GM19351 (cell line): ENCODE measurements around the gene RALGPS1.

Experiments
- ATAC-seq: cut with Tn5 transposase; IDR thresholded peaks from one replicate; pipeline ENCODE4 v1.9.1; 2021; ENCODE audit warnings: mild to moderate bottlenecking, moderate library complexity; ENCODE audit not compliant: unreplicated experiment

The RALGPS1 gene

DNA sequence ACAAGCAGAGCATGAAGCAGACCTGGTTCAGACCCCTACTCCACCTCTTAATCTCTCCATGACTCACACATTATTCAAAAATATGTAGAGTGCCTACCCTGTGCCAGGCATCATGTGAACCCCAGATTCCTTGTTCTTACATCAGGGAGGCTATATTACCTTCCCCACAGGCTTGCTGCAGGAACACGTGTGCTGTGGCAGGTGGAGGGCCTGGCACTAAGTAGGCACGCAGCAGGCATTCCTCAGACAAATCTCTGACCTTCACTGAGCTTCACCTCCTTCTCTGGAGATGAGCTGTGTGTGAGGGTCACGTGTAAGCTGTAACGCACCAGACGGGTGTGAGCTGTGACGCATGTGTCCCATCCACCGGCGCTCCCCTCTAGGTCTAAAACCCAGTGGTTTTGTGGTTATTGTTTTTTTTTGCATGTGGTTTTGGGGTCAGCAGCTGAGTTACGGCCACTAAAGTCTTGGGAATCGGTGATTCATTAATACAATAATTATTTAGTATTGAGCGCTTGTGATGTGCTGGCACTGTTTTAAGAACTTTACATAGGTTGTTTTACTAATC is 177.5 kb downstream of the RALGPS1 start:
- no peak for ATAC-seq

DNA sequence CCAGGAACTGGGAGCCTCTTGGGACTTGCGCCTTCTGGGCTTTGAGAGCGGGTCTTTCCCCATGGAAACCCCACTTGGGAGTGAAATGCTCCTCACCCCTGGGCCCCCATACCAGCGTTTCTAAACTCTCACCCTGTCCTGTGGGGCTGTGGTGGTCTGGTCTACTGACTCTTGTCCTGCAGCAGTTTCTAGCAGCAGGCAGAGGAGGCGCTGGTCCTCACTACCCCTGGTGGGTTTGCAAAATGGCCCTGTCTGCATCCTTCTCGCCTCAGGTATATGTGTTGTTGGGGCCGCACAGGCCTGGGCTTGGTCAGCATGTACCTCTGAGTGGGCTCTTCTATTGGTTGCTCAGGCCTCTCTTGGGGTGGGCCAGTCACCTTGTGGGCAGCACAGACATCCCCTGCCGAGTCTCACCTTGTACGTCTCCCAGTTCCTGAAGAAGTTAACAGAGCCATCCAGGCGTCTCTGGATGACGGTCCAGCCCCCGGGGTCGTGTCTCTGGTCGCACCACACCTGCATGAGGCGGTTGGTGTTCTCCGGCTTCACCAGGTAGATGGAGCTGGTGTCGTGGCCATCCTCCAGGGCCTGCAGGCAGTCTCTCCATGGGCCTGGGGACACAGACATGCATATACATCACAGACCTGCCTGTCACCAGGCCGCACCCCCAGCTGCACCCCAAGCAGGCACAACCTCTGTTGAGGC is 178.9 kb downstream of the RALGPS1 start:
- ATAC-seq = no peak

DNA sequence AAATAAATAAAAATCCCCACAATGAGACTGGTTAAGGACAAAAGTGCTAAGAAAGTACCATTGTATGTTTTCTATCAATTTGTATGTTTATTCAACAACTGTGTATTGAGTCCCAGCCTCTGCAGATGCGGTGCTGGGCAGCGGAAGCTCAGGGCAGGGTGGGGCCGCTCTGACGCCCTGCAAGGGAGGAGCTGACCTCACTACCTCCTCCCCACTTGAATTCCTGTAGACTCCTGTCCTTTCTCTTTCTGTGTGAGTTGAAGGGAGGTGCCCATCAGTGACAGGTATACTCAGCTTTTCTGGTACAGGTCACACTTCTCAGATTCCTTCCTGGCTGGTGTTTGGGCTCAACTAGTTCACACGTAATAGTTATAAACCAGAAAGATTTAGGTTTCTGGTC is 180.8 kb downstream of the RALGPS1 start:
- ATAC-seq = no peak

DNA sequence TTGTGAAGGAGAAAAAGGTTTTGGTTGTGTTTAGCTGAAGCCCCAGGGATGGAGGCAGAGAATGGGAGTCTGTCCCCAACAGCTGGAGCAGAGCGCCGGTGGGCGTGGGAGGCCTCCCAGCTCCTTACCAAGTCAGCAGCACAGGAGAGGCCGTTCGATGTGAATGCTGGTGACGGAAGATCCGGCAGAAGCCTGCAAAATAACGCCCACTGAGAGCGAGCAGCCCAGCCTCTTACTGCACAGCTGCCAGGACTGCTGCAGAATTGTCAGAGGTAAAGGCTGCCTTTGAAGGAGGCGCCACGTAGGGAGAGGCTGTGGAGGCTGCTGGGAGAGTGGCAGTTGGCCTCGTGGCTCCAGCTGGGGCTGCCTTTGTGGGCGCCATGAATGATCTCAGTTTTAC is 181.6 kb downstream of the RALGPS1 start:
- no peak for ATAC-seq

DNA sequence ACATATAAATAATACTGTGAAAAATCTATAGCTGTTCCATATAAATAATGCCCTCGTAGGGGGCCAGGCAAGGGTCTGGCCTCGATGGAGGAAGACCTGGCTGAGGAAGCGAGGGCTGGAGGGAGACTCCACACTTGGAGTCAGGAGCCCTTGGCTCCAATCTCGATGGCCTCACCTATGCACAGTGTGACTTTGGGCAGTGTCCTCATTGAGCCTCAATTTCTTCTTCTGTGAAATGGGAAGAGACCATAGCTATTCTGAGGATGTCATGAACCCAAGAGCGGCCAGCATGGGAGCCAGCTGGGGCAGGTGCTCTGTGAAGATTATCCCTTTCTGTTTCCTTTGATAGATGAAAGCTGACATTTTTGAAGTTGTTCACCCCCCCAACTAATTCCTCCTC is 183.1 kb downstream of the RALGPS1 start:
- no peak for ATAC-seq

DNA sequence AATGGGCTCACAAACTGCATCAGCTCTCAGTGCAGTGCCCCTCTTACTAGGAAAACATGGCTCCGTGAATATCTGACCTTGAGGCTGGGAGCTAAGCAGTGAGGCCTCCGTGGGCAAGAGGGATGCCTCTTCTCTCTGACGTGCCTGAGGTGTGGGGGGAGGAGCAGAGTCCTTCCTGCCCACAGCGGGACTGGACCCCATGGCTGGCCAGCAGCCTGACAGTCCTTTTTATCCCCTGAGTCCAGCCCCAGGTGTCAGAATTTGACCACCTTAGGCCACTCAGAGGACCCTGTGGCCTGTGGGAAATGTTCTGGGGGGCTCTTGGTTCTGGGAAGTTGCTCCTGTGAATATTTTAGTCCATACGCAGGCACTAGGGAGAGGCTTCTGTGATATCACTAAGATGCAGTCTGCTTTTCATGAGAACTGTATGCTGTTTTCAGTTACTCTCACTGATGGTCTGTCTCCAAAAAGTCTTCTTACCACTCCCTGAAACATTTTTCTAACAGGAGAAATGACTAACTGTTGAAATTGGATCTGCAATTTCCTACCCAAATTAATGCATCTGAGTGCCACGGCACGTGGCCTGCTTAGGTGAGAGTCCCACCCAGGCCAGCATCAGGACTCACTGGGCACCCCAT is 184.5 kb downstream of the RALGPS1 start:
- no peak for ATAC-seq

DNA sequence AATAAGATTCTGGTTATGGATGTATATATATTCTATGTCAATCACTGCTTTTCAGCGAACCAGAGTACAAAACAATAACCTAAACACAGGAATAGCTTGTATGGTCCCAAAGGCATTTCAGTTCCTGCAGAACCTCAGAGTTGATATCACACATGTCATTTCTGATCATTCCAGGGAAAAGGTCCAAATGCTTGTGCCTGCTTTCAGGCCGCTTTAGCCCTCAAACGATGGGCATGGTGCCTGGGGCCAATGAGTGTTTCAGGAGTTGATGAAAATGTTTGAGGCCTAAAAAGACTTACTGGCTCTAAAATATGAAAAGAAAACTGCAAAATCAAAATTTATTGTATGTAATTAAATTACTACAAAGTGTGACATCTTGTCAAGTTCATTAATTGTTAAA is 185.1 kb downstream of the RALGPS1 start:
- no peak for ATAC-seq

DNA sequence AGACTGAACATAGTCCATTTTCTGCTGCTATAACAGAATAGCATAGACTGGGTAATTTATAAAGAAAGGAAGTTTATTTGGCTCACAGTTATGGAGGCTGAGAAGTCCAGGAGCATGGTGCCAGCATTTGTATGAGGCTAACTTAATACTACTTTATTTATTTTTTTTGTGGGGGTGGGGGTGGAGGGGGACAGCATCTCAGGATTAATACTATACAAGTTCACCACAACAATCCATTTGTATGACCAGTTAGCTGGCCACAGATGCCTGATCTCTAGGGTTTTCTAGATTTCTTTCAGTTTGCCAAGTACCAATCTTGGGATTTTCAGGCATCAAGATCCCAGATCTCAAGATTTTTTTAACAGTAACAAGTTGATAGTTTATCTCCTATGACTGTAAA is 187.6 kb downstream of the RALGPS1 start:
- no peak for ATAC-seq

DNA sequence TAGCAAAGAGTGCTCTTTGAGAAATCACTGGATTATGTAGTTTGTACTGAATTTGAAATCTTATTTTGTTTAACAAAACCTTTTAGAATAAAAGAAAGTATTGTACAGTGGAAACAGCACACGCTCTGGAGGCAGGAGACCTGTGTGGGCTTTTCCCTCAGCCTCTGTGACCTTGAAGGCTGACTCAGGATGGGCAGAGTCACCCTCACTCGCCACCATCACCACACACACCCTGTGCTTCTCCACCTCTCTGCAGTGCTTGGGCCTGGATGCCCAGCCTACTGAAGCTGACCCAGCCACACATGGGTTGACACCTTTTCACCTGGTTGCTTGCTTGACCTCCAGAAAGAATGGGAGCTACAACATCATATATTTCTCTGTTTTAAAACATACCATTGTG is 188.2 kb downstream of the RALGPS1 start:
- no peak for ATAC-seq

DNA sequence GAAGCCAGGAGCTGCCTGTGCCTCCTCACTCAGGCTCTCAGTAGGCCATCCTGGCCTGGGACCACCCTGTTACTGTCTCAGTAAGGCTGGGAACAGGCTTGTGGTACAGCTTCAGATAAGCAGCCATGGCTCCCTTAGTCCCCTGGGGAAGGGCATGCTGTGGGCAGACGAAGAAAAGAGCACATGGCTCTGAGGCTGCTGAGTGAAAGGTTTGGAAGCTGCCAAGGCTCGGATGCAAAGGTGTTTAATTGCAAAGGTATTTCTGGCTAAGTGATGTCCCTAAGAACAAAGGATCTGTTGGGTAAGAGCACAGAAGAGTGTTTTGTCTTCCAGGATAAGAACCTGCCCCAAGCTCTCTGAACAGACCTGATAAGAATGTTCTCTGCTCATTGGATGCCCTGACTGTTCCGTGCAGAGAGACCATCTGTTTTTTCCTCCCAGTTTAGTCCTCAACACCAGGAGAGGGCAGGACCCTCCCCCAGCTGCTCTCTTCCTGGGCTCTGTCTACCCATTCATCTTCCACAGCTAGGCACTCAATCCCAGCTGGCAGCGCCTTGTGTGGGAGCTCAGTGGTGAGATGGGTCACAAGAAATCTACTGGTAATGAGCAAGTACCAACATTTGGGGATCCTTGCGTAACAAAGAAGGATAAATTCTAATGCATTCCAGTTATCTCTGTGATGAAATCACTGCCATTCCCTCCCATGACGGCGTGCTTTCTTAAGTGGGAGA is 190.2 kb downstream of the RALGPS1 start:
- no peak for ATAC-seq

DNA sequence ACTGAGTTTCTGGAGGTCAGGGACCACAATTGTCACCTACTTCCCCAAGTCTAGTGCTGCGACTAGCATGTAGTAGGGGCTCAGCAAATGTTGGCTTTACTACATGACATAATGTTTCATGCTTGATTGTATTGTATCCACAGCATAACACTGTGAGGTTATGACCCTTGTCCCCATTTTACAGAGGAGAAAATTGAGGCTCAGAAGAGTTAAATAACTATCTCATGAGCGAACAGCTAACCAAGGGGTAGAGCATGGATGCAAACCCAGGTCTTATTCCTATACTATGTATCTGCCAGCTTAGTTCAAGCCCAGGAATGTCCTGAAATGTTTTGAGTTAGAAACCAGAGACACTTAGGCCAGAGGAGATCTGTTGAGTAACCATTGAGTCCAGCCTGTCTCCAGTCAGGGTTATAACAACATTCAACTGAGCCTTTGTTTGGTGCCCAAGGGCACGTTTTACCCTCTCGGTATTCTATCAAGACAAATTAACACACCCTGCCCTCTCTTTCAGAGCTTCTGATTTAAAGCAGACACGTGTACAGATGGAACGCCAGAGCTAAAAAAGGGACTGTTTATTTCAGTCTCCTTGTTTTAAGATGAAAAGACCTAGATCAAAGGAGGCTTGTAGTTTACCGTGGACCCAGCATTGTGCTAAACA is 191.4 kb downstream of the RALGPS1 start:
- no peak for ATAC-seq

DNA sequence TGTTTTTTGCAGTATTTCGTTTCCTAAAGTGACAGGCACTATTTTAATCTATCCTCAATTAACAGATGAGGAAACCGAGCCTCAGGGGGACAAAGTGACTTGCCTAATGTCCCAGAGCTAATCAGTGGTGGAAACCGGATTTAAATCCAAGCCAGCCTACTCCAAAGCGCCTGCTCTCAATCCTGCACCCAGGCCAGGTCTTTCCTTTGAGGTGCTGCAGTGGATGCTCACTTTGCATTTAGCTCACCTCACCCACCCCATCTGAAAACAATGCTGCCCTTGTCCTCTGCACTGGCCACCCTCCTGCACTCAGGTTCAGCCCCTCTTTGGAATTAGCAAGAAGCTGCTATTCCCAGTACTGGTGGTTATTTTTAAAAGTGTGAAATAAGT is 191.9 kb downstream of the RALGPS1 start:
- no peak for ATAC-seq

DNA sequence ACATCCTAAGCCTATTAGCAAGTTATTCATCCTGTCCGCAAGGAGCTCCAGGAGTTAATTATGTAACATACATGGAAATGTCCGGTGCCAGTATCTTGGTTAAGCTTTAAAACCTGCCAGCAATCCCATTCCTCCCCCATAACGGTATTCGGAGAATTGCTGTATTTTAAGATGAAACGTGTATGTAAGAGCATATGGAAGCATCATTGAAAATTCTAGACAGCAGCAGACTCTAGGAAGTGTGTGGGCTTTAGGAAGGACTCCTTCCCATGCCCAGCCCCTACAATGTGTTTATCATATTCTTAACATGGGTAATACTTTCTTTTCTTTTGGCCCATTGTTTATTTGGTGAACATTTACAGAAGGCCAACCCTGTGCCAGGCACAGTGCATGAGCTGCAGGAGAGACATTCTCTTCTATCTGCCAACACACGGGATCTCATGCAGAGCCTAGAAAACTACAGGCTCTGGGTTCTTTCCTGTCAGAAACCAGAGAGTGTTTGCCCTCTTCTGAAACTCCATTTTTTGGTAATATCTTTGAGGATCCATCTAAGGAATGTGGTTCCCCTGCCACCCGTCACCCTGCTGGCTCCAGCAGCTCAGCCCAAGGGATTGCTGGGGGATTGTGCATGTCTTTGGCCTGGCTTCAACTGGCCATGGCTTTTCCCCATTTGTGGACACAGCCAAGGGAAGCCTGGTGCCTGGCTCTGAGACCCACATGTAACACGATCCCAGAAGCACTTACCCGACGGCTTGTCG is 192.8 kb downstream of the RALGPS1 start:
- no peak for ATAC-seq

DNA sequence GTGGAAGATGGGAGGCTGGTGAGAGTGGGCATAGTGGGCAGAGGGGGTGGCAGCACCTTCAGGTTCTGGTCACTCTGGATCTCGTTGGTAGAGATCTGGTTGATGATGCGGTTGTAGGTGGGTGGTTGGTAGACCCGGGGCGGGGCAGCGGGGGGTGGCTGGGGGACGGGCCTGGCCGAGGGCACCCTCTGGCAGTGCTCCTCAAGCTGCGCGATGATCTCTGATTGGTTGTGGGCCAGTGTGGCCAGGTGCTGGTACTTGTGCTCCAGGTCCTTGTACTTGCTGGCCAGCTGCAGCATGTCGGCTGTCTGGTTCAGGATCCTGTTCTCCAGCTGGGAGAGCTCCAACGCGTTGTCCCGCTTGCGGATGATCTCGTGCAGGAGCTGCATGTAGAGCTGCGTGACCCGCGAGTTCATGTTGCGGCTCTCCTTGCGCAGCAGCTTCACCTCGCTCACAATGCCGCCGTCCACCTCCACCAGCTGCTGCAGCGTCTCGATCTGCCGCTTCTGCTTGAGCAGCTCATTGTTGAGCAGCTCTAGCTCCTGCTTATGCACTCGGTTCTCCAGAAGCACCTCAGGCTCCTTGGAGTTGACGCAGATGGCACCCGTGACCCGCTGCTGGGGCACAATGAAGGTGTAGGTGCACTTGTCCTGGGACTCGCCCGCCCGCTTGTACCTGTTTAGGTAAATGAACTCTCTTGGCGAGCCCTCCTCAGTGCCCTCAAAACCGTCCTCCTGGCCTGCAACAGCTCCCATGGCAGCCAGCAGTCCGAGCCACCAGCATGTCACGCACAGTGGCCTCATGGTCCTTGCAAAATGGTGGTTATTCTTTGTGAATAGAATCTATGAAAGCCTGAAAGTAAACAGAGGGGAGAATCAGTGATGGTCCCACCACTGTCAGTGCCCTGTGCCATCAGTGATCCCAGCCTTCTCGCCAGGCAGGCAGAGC is 193.6 kb downstream of the RALGPS1 start:
- no peak for ATAC-seq

DNA sequence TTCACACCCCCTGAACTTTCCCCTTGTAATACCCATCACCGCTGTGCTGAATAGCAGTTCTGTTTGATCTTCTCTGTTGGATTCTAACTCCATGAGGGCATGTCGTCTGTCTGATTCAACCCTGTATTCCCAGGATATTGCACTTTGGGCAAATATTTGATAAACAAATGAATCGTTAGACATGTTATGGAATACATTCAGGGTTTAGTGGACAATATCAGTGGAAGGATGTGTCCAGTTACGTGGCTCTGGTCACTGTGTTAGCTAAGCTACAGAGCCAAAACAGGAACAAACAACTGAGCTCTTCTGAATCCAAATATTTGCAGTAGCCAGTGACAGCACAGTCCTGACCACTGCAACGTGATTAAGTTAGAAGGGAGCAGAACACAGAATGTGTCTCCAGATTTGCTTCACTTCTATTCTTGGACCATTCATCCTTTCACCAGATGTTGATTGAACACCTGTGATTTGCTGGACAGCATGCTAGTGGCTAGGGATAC is 194.7 kb downstream of the RALGPS1 start:
- no peak for ATAC-seq

DNA sequence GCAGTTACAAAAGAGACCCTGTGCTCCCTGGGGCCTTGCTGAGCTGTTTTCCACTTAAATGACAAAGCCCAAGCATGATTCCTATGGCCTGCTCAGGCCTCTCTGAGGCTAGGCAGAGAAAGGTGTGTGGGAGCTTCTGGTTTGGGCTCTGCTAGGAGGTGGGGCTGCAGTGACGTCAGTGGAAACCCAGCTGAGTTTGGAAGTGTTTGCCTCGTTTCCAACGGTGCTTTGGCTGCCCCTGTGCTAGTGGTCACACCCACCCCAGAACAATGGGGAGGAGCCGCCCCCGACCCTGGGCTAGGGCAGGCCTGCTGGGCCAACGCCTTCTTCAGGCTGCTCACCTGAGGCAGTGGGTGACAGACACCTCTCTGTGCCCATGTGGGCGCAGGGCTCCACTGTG is 197.5 kb downstream of the RALGPS1 start:
- no peak for ATAC-seq

DNA sequence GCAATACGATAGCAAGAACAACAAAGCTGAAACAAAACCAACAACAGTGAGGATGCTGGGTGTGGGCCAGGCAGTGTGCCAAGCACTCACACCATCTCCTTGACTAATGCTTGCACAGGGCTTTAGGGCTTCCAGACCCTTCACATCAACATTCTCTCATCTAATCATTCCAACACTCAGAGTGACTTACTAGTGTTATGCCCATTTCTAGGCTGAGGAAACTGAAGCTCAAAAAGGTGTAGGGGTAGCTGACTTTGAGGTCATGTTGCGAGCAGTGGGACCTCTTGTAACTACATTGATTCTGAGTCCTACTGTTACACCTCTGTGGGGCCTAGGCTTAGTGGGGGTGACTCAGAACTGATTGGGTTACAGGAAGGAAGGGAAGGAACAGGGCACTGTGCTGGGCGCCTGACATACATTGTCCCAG is 198.2 kb downstream of the RALGPS1 start:
- ATAC-seq = no peak

DNA sequence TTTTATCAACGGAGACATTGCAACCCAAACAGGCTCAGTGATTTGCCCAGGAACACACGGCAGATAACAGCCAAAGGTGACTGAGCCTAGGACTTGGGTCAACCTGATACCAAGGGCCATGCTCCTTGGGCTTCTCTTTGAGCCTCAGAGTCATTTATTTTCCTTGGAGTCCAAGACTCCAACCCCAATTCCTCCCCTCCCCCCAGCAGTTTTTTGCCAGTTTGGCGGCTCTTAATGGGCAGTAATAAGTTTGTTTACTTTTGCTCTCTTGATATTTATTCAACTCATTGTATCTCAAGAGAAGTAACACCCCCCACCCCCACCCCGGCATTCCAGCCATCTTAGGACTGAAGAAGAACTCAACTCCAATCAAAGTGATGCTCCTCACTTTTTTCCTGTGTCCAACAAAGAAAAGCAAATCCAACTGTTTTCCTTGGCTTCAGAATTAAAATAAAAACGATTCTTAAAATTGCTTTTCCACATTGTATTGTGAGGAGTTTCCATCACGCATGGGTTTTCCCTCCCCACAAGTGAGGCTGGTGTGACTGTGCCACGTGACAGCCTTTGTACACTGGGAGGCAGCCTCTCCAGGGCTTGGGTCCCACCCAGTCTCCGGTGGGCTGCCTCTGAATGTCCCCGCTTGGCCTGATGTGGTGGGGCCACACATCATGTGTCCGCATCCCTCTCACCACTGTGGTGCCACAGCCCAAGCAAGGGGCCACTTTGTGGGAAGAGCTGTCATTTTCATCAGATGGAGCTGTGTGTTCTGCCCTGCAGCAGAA is 198.8 kb downstream of the RALGPS1 start:
- no peak for ATAC-seq

DNA sequence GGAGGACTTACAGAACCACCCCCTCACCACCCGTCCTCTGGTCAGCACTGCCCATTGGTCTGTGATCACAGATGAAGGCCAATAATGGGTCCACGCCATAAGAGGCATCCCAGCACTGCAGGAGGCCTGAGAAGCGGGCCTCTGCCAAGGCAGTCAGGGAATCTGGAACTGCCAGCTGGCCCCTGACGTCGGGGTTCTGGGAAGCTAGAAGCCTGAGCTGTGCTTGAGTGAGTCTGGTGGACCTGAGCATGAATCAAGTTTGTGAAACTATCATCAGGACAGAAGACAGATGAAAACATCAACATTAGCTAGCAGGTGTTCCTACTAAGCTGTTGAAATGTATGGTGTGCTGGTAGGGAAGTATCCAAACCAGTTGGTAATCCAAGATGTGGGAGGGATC is 200.0 kb downstream of the RALGPS1 start:
- no peak for ATAC-seq
